ENCODE results near the gene TRAPPC12.
"Not testable (repeated sequence)": the region's sequence is repeated elsewhere in the genome, so short reads cannot be mapped to it uniquely, and the experiment has no call there.

The TRAPPC12 gene

GRCh38 chr2:3361518-3362389 lies 17.7 kb upstream of the TRAPPC12 start:
- POLR2A ChIA-PET = no interaction called here
- CTCF ChIA-PET = no interaction called here
- DNase-seq (ENCODE audit: low read depth, low spot score) = no peak
- H3K4me3 ChIP-seq (ENCODE audit: low read depth, low read length) = no peak overlapping the region
- no peak for TF ChIP-seq CTCF (IDR thresholded peaks at IDR 0.05; ENCODE audit: insufficient read depth, low read length, missing control alignments)

- CTCF ChIA-PET = interaction anchor here (2.7 kb wide), 1 partner anchor 58 kb away, joined by 6 read pairs; no protein-coding TSS in a partner anchor
- no peak for DNase-seq (ENCODE audit: low read depth, low spot score)
- H3K4me3 ChIP-seq (ENCODE audit: low read depth, low read length) = no peak overlapping the region
- no peak for TF ChIP-seq CTCF (IDR thresholded peaks at IDR 0.05; ENCODE audit: insufficient read depth, low read length, missing control alignments)
- POLR2A ChIA-PET = no interaction called here
Measured at GRCh38 chr2:3365219-3365618, 14.3 kb upstream of the TRAPPC12 start.

GRCh38 chr2:3368261-3368722 lies 11.2 kb upstream of the TRAPPC12 start:
- H3K4me3 ChIP-seq (ENCODE audit: low read depth, low read length) = no peak overlapping the region
- DNase-seq (ENCODE audit: low read depth, low spot score) = no peak
- CTCF ChIA-PET = interaction anchor here (1.4 kb wide), 1 partner anchor 65 kb away, joined by 3 read pairs; no protein-coding TSS in a partner anchor
- POLR2A ChIA-PET = no interaction called here
- TF ChIP-seq CTCF (IDR thresholded peaks at IDR 0.05; ENCODE audit: insufficient read depth, low read length, missing control alignments) = no peak

GRCh38 chr2:3369340-3370181 lies 9.9 kb upstream of the TRAPPC12 start:
- POLR2A ChIA-PET; DNase-seq (ENCODE audit: low read depth, low spot score); H3K4me3 ChIP-seq (ENCODE audit: low read depth, low read length); CTCF ChIA-PET: not testable (repeated sequence)

GRCh38 chr2:3376821-3377220 lies 2.7 kb upstream of the TRAPPC12 start:
- POLR2A ChIA-PET = no interaction called here
- no peak for TF ChIP-seq CTCF (IDR thresholded peaks at IDR 0.05; ENCODE audit: insufficient read depth, low read length, missing control alignments)
- peak overlapping the region; percentile 100 for H3K4me3 ChIP-seq (ENCODE audit: low read depth, low read length)
- CTCF ChIA-PET = interaction anchor here (0.6 kb wide), 1 partner anchor 55 kb away, joined by 3 read pairs; no protein-coding TSS in a partner anchor
- no peak for DNase-seq (ENCODE audit: low read depth, low spot score)

GRCh38 chr2:3377279-3377611 lies 2.2 kb upstream of the TRAPPC12 start:
- CTCF ChIA-PET = no interaction called here
- peak overlapping the region; percentile 100 for H3K4me3 ChIP-seq (ENCODE audit: low read depth, low read length)
- DNase-seq (ENCODE audit: low read depth, low spot score) = no peak
- no peak for TF ChIP-seq CTCF (IDR thresholded peaks at IDR 0.05; ENCODE audit: insufficient read depth, low read length, missing control alignments)
- POLR2A ChIA-PET = no interaction called here
